ENCODE results near the gene KRT6C.

Gene KRT6C

GRCh38 chr12:52438305-52439301 is 35.0 kb downstream of the KRT6C start:
- DNase-seq (ENCODE audit: insufficient read length, low spot score) = no peak
- no peak for FAIRE-seq
- TF ChIP-seq, protein P1, sequence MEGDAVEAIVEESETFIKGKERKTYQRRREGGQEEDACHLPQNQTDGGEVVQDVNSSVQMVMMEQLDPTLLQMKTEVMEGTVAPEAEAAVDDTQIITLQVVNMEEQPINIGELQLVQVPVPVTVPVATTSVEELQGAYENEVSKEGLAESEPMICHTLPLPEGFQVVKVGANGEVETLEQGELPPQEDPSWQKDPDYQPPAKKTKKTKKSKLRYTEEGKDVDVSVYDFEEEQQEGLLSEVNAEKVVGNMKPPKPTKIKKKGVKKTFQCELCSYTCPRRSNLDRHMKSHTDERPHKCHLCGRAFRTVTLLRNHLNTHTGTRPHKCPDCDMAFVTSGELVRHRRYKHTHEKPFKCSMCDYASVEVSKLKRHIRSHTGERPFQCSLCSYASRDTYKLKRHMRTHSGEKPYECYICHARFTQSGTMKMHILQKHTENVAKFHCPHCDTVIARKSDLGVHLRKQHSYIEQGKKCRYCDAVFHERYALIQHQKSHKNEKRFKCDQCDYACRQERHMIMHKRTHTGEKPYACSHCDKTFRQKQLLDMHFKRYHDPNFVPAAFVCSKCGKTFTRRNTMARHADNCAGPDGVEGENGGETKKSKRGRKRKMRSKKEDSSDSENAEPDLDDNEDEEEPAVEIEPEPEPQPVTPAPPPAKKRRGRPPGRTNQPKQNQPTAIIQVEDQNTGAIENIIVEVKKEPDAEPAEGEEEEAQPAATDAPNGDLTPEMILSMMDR (IDR thresholded peaks at IDR 0.05; ENCODE audit: insufficient read depth, missing control alignments) = no peak

DNA sequence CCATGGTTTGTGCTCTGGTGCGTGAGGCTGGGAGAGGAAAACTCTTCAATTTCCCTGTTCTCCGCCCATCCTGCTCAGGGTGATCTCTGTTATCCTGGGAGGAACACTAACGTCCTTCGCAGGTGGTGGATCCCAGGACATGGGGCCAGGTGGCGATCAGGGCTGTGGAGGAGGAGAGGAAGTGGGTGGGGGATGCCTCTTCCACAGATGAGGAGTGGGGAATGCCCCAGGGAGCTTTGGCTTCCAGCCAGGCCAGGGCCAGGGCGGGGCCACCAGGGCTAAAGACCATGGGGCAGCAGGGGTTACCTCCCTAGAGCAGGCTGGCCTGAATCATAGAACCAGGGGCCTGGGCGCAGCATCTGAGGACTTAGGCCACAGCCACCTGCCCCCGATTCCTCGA is 36.1 kb downstream of the KRT6C start:
- DNase-seq (ENCODE audit: insufficient read length, low spot score) = no peak
- TF ChIP-seq, protein P1 (IDR thresholded peaks at IDR 0.05; ENCODE audit: insufficient read depth, missing control alignments) = no peak
- no peak for FAIRE-seq

- FAIRE-seq (no peak), DNase-seq (ENCODE audit: insufficient read length, low spot score) (no peak)
- TF ChIP-seq, protein P1 (IDR thresholded peaks at IDR 0.05; ENCODE audit: insufficient read depth, missing control alignments) = no peak
These were observed 36.7 kb downstream of the KRT6C start for GRCh38 chr12:52436828-52437474.

GRCh38 chr12:52436000-52436827 is 37.4 kb downstream of the KRT6C start:
- DNase-seq (ENCODE audit: insufficient read length, low spot score) (no peak), FAIRE-seq (no peak)
- TF ChIP-seq, protein P1 (IDR thresholded peaks at IDR 0.05; ENCODE audit: insufficient read depth, missing control alignments) = no peak

- no peak for FAIRE-seq
- DNase-seq (ENCODE audit: insufficient read length, low spot score) = no peak
- TF ChIP-seq, protein P1 (IDR thresholded peaks at IDR 0.05; ENCODE audit: insufficient read depth, missing control alignments) = no peak
These were observed 38.0 kb downstream of the KRT6C start for GRCh38 chr12:52435659-52435999.

DNA sequence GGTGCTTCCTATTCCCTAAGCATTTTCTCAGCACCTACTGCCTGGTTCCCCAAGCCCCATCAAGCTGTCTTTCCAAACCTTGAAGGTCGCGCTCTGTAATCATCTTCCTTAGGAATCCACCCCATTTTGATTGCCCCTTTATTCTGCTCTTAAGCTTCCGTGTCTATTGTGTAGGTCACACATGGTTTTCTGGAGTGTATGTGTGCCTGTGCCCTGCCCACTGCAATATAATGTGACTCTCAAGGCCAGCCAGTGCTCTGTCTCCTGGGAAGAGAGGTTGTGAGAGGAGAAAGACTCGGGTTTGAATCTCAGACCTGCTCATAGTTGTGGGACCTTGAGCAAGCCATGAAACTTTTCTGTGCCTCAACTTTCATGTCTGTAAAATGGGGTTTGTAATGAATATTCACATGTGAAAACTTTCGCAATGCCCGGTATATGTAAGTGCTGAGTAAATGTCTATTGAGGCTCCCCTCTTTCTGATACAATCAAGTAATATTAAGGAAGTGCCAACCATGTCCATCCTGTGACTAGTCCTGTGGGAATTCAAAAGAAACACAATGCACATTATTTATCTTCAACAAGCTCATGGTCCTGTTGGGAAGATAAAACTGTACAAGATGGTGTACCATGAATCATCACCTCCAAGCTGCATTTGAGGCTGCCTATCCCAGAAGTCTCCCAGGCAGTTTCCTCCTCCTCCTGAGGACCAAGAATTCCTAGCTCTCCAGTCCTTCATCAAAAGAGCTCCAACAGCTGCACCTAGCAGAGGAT is 38.7 kb downstream of the KRT6C start:
- TF ChIP-seq, protein P1 (IDR thresholded peaks at IDR 0.05; ENCODE audit: insufficient read depth, missing control alignments) = no peak
- DNase-seq (ENCODE audit: insufficient read length, low spot score) (no peak), FAIRE-seq (no peak)

Data from D721Med (cell line).